ENCODE measurements around the gene DDX50. TPM values are rescaled to one million over a fixed set of nuclear protein-coding genes. Genes with fewer than 3 reads are reported as not detected.
"Not testable (repeated sequence)": the region's sequence is repeated elsewhere in the genome, so short reads cannot be mapped to it uniquely, and the experiment has no call there.

The DDX50 gene
- 23.1 and 43.3 TPM in 2 replicates for polyA plus RNA-seq (2011; rRNA removed)
- 15.5 and 19.5 TPM in 2 replicates for polyA minus RNA-seq (2011; rRNA and poly(A)+ RNA removed)

GRCh38 chr10:68901105-68901927, at the start of gene DDX50:
TSS of gene DDX50 (plus strand) at chr10:68901315. CDS start at chr10:68901385, 70 bp downstream.
- Histone ChIP-seq H3K36me3 (ENCODE audit: control insufficient read depth, insufficient read depth, low read length) (no peaks in the 10 kb centered on the region), H3K27me3 (ENCODE audit: control insufficient read depth, insufficient read depth, low read length) (no peaks in the 10 kb centered on the region), H3K4me3 (ENCODE audit: low read depth, low read length) (peak within 1 kb of the TSS; percentile 76)
- DNase-seq (ENCODE audit: low read depth), result peak; percentile 98
- ChIA-PET CTCF (interaction anchor here (0.6 to 2.1 kb wide), 4 partner anchors 110 to 351 kb away, joined by 3 to 6 read pairs (median 4); no protein-coding TSS in a partner anchor), POLR2A (no interaction called here)
- TF ChIP-seq CTCF (IDR thresholded peaks at IDR 0.05; ENCODE audit: insufficient read depth, low read depth, low read length), result no peak

- POLR2A ChIA-PET, result no interaction called here
Measured at GRCh38 chr10:68856352-68856751, 44.8 kb upstream of the DDX50 start.

GRCh38 chr10:68857005-68857404, 44.1 kb upstream of the DDX50 start:
- POLR2A ChIA-PET, result no interaction called here
- H3K36me3 ChIP-seq (ENCODE audit: control insufficient read depth, insufficient read depth, low read length), result no peaks in the 10 kb centered on the region
- no peak for DNase-seq (ENCODE audit: low read depth)
- TF ChIP-seq CTCF (IDR thresholded peaks at IDR 0.05; ENCODE audit: insufficient read depth, low read depth, low read length), result no peak
- H3K4me3 ChIP-seq (ENCODE audit: low read depth, low read length), result no peak overlapping the region
- H3K27me3 ChIP-seq (ENCODE audit: control insufficient read depth, insufficient read depth, low read length), result peaks cover 5% of the 10 kb centered on the region; the same call in 1 of the 2 replicates
- CTCF ChIA-PET, result interaction anchor here (0.7 to 1.2 kb wide), 3 partner anchors 16 to 50 kb away, joined by 3 read pairs; no protein-coding TSS in a partner anchor

More at GRCh38 chr10:68856352-68856751, 44.8 kb upstream of the DDX50 start:
- no peaks in the 10 kb centered on the region for H3K36me3 ChIP-seq (ENCODE audit: control insufficient read depth, insufficient read depth, low read length)
- CTCF ChIA-PET, result interaction anchor here (0.8 kb wide), 1 partner anchor 16 kb away, joined by 3 read pairs; no protein-coding TSS in a partner anchor
- no peak for DNase-seq (ENCODE audit: low read depth)
- H3K27me3 ChIP-seq (ENCODE audit: control insufficient read depth, insufficient read depth, low read length), result peaks cover 5% of the 10 kb centered on the region; the same call in 1 of the 2 replicates
- H3K4me3 ChIP-seq (ENCODE audit: low read depth, low read length), result no peak overlapping the region
- TF ChIP-seq CTCF (IDR thresholded peaks at IDR 0.05; ENCODE audit: insufficient read depth, low read depth, low read length), result no peak

GRCh38 chr10:68861253-68861652, 39.9 kb upstream of the DDX50 start:
- no peak overlapping the region for H3K4me3 ChIP-seq (ENCODE audit: low read depth, low read length)
- H3K27me3 ChIP-seq (ENCODE audit: control insufficient read depth, insufficient read depth, low read length), result peaks cover 5% of the 10 kb centered on the region; the same call in 1 of the 2 replicates
- no peak for DNase-seq (ENCODE audit: low read depth)
- POLR2A ChIA-PET, result no interaction called here
- CTCF ChIA-PET, result interaction anchor here (0.6 kb wide), 1 partner anchor 155 kb away, joined by 3 read pairs; no protein-coding TSS in a partner anchor
- H3K36me3 ChIP-seq (ENCODE audit: control insufficient read depth, insufficient read depth, low read length), result no peaks in the 10 kb centered on the region
- no peak for TF ChIP-seq CTCF (IDR thresholded peaks at IDR 0.05; ENCODE audit: insufficient read depth, low read depth, low read length)

- no peak for DNase-seq (ENCODE audit: low read depth)
- no peak for TF ChIP-seq CTCF (IDR thresholded peaks at IDR 0.05; ENCODE audit: insufficient read depth, low read depth, low read length)
- H3K36me3 ChIP-seq (ENCODE audit: control insufficient read depth, insufficient read depth, low read length), result no peaks in the 10 kb centered on the region
- no peaks in the 10 kb centered on the region for H3K27me3 ChIP-seq (ENCODE audit: control insufficient read depth, insufficient read depth, low read length)
- H3K4me3 ChIP-seq (ENCODE audit: low read depth, low read length), result no peak overlapping the region
- ChIA-PET CTCF (no interaction called here), POLR2A (no interaction called here)
Measured at GRCh38 chr10:68864611-68865010, 36.5 kb upstream of the DDX50 start.

- POLR2A ChIA-PET; H3K4me3 ChIP-seq (ENCODE audit: low read depth, low read length); DNase-seq (ENCODE audit: low read depth); H3K36me3 ChIP-seq (ENCODE audit: control insufficient read depth, insufficient read depth, low read length); H3K27me3 ChIP-seq (ENCODE audit: control insufficient read depth, insufficient read depth, low read length): not testable (repeated sequence)
- CTCF ChIA-PET, result interaction anchor here (0.9 kb wide), 1 partner anchor 13 kb away, joined by 3 read pairs; no protein-coding TSS in a partner anchor
Measured at GRCh38 chr10:68868173-68868572, 32.9 kb upstream of the DDX50 start.

Measured in BJ (cell line).